GM11168 (cell line): ENCODE data around the gene CPOX.
"Not testable (repeated sequence)": the region's sequence is repeated elsewhere in the genome, so short reads cannot be mapped to it uniquely, and the experiment has no call there.

Source experiments
- in situ Hi-C: fragments of 300-500 bp; cut with MboI; formaldehyde crosslinking; loops from one replicate; pipeline ENCODE4 v1.12.0; 2022; ENCODE audit warnings: low sequenced_read_pairs; ENCODE audit not compliant: unreplicated experiment

CPOX gene

DNA sequence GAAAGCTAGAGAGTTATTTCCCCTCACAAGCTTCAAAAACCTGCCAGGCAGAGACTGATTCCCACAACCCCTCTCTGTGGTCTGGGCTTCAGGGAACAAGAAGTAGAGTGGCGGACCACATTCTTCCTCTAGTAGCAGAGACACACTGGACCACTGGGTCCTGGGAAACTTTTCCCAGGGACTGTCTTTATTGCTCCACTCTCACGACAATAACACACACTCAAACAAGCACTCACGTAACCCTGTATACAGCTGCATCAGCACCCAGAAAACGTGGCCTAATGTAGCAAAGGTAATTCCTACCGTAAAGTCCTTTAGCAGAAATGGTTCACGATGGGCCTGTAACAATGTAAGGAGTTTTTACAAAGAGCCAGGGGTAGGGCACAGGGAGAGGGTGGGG is 27.6 kb downstream of the CPOX start:
- in situ Hi-C loops: no loop called here

DNA sequence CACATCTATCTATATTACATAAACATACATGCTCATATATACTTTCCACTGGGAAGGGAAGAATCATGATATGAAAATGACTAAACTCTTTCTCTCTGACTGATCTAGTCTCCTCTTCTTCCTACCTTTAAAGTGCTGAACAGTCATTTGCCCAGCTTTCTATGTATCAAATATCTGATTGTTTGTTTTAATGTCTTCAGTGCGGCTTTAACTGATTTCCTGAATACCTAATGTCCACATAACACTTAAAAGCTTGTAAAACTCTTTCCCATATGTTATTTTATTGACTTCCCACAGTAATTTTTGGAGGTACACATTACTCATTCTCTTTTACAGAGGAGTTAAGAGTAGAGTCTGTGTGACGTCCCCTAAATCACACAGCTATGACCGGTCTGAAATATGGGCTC is 28.2 kb downstream of the CPOX start:
- in situ Hi-C loops: no loop called here

DNA sequence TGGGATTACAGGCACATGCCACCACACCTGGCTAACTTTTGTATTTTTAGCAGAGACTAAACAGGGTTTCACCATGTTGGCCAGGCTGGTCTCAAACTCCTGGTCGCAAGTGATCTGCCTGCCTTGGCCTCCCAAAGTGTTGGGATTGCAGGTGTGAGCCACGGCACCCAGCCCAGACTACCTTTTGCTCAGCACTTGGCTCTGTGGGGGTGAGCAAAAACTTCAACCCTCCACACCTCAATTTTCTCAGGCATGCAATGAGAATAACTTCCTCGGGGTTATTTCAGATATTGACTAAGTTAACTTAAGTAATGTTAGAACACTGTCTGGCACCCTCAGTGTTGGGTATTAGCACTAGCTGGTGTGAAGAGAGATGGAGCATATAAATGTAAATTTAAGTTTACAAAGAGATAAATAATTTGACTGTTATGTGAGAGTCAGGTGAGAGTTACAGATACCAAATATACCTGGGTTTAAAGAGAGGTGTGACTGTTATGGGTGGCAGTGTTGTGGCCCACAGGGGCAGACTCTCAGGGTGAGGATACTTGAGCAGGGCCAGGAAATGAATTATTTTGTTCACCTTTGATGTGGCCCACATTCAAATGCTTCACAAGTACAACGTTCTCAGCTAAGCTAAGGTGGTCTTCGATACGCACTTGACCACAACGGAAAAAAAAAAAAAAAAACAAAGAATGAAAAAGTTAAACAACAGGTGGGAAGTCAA is 29.0 kb downstream of the CPOX start:
- in situ Hi-C loops: no loop called here

DNA sequence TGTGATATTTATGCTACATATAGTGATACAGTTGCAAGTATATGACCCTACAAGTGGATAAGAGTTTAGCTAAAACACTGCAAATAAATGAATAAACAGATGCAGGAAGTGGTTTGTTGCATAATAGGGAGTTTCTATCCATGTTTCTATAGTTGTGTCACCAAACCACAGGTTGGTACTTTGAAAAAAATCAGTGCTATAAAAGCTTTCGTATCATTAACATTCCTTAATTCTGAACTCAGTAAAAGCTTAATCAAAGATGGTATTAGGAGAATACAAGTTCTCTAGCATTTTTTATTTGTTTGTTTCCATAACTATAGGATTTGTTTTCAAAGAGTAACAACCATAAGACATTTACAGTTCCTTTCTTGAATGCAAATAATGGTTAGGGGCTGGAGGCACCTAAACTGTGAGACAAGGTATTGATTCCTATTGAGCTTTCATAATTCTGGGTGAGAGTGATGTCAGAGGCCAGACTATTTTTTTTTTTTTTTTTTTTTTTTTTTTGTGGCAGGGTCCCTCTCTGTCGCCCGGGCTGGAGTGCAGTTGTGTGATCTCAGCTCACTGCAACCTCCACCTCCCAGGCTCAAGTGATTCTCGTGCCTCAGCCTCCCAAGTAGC is 29.6 kb downstream of the CPOX start:
- in situ Hi-C loops: no loop called here

DNA sequence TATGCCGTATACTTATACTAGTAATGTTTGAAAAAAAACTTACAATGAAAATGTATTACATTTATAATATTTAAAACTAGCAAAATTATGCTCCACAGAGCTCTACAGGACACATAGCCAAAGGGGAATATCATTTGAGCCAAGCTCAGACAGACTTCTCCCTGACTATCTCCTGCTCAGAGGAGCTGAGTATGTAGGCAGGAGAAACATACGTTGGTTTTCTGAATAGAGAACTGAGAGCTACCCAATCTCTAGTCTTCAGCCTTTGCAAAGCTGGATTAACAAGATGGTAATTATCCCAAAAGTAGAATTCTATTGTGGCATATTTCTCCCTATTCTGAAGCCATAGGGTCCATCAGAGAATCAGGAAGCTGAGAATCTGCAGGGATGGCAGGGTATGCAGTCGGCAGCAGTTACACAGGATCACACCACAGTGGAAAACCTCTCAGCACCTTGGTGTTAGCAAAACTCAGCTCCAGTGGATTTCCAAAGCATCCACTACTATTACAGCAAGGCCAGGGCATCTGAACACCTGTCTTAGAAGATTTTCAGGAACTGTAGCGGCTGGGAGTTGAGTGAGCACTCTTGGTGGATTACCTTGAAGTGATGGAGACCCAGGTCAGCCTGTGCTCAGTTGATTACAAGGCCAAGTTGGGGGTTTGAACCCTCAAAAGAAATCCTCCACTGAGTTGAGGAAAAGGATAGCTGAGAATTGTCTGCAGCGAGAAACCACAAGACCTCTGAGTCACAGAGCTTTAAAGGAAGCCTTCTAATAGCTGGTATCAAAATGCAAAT is 31.5 kb downstream of the CPOX start:
- in situ Hi-C loops: no loop called here

DNA sequence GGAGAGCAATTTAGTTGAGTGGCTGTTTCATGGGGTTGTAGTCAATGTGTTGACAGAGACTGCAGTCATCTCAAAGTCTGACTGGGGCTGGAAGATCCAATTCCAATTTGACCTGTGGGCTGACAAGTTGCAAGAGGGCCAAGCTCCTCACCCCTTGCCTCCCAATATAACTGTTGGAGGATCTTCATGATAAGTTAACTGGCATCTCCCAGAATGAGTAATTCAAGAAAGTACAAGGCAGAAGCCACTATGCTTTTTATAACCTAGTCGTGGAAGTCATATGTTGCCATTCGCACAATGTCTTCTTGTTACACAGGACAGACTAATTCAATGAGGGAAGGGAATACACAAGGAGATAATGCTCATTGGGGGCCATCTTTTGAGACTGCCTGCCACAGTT is 32.5 kb downstream of the CPOX start:
- in situ Hi-C loops: no loop called here

DNA sequence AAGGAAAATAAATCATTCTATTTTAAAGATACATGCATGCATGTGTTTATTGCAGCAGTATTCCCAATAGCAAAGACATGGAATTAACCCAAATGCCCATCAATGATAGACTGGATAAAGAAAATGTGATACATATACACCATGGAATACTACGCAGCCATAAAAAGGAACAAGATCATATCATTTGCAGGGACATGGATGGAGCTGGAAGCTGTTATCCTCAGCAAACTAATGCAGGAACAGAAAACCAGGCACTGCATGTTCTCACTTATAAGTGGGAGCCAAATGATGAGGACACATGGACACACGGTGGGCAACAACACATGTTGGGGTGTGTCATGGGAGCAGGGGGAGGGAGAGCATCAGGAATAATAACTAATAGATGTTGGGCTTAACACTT is 33.6 kb downstream of the CPOX start:
- in situ Hi-C loops: not testable (repeated sequence)

DNA sequence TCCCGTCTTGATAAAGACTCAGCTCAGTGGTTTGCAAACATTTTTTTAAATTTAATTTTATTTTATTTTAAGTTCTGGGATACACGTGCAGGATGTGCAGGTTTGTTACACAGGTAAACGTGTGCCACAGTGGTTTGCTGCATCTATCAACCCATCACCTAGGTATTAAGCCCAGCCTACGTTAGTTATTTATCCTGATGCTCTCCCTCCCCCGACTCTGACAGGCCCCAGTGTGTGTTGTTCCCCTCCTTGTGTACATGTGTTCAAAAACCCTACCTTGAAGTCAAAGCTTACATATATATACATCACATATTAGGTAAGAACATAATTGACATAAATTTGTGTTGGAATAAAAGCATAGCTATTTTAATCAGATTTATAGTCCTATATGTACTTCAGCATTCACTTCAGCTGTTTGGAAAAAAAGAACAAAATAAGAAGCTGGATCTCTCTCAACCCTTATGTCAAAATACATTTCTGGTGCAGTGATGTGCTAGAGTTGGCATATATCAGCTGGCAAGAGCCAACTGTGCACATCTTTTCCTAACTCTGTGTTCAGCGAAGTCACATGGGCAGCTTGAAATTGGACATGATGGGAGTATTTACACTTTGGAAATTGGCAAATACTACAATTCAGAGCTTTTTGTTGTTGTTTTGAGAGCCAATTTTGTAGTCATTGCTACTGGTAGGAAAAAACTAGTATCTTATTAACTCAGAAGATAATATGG is 35.1 kb downstream of the CPOX start:
- in situ Hi-C loops: no loop called here

DNA sequence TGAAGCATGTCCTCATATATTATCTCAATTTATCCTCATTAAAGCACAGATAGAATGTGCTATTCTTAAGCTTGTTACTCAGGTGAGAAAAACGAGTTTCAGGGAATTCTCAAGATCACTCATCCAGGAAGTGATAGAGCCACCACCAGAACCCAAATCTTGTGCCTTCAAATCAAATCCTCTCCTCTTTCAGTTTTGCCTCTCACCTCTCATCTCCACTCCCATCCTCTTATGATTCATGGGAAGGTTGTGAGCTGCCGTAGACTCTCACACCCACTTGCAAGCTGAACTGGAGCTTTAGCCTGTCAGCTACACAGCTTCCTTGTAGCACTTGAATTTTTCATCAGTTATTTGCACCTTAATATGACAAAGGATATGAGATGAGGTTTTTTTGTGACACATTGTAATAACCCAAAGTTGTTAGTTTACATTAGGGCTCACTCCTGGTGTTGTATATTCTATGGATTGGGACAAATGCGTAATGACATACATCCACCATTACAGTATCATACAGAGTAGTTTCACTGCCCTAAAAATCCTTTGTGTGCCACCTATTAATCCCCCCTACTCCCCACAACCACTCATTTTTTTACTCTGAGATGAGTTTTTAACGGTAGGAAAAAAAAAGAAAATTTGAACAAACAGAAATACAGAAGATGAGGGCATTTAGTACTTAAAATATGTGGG is 35.9 kb downstream of the CPOX start:
- in situ Hi-C loops: no loop called here

DNA sequence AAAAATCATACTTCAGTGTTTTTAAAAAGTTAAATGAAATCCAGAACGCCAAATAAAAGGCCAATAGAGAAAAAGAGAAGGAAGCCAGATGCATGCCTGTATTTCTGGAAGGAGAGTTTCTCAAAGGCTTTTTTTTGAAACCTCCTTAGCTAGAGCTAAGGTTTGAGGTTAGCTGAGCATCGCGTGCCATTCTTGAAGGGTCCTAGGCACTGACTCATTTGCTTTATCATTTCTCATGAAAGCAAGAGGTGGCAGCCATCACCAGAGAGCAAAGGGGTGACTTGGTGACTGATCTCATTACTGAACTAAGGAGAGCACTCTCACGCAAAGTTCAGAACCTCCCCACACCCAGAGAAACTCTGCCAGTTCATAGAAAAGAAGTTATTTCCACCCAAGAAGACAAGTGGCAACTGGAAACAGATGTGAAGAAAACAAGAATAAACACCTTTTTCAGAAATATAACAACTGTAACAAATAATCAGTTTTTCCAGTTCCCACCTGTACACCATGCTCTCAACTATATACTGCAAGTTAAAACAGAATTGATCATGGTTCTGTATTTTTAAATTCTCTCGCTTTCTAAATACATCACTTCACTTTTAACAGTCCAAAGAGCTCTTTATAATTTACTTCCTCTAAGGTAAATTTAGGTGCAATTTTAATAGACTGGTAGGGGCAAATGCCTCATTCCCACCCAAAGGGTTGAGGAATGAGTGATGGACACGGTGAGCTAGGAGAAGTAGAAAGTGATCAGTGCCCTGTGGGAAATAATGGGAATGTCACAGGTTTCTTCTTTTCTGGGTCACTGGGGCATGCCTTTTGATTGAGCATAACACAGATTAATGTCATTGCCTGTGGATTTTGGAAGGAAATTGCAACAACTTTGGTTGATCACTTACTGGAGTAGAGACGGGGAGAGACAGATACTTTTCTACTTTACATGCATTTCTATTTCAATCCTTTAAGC is 37.0 kb downstream of the CPOX start:
- in situ Hi-C loops: no loop called here

DNA sequence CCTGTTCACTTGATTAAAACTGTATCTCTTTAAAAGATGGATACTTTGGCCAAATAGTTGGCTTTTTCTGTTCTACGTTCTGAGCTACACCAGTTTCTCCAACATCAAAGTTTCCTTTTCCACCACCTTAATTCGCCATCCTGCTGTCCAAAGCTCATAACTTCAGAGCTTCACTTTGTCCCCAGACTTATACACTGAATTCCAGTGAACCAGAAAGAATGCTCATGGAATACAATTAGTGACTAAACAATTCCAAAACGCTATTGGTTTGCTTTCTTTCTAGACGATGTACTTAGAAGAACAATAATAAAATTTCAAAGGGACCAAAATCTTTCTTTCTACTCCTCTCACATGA is 38.4 kb downstream of the CPOX start:
- in situ Hi-C loops: no loop called here

DNA sequence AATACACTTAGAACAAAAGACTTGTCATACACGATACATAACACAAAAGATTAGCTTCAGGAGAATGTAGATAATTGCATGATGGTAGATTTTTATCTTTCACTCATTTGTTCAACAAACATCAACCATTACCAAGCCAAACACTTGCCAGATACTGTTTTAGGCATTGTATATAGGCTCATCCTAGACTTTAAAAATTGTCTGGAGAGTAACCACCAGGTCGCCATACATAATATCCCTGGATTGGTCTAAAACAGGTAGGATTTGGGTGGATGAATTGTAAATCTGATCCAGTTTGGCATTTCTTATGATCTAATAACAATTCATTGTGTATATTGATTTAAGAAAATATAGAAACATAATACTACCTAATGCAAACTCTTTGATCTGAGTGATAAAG is 38.8 kb downstream of the CPOX start:
- in situ Hi-C loops: no loop called here

DNA sequence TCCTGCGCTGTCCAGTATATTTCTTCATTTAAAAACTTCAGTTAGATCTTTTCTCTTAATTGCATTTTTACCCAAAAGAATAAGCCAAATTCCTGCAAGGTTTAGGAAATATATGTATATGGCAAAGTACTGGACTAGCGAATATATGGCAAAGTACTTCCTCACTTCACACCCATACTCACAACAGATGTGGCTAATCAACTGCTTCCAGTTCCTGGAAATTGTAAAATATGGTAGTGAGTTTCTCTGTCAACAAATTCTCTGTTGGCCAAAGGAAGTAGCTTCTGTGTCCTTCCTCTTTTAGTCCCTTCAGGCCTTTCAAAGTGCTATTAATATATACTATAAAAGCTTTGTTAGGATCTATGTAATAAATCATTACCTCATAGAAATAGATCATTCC is 39.7 kb downstream of the CPOX start:
- in situ Hi-C loops: no loop called here

DNA sequence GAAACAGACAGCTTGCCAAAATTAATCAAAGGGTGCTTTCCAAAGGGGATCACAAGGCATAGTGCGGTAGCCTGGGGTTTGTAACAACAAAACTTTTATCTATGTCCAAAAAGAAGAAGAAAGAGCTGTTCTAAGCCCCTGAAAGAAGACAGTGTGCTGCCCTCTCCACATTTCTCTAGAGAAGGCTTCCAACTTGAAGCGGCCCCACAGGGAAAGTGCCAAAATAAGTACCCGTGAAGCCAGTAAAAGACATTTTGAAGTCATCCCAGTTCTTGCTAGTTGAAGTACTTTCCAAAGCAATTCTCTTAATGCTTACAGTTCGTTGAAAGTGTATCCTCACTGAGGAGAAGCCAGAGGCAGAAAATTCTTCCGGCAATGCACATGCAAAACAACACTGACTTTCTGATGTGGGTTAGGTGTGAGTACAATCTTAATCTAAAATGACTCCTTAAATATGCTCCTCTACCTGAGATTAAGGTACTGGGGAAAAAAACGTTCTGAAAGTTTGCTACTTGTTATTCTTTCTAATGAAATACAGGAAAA is 40.3 kb downstream of the CPOX start:
- in situ Hi-C loops: no loop called here

DNA sequence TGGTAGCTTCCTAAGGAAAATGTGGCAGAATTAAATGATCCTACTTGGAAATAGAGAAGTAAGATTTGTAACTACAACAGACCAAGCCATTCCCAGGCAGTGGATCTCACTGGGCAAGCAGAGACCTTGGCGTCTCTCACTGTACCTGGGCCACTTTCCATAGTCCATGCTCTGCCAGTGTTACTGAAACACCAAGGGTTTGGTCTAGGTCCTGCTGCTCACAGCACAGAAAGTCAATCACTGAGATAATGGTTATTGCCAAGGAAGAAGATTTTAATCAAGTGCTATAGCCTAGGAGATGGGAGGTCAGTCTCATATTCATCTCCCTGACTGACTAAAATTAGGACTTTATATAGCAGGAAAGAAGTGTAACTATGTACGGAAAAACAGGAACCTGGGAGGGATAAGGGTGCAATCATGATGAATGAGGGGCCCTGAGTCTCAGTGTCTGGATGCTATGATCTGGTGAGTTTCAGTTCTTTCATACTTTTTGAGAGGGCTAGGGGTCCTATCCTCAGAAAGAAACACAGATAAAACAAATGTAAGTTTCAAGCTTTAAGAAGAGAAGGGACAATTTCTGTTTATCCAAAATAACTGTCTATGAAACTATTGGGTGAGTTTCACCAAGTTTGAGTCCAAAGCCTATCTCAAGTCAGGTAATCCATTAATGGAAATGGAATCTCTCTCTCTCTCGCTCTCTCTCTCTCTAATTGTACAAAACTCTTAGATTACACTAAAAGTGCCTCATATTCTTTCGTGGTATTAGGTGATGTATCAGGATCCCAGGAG is 41.0 kb downstream of the CPOX start:
- in situ Hi-C loops: no loop called here

DNA sequence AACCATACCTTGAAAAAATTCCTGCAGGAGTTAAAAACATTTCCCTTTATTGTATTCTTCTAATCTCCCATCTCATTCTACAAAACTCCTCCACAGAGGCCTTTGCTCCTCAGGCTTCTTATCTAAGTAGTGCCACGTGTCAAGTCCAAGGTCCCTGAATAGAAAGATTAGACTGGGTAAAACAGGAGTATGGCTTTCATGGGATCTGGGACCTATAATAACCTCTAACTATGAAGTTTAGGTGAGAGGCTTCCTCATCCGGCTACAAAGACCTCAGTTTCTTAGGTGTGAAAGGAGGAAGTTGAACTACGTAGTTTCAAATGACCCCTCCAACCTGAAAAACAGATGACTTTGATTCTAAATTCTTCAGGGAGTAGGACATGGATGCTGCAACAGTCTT is 41.7 kb downstream of the CPOX start:
- in situ Hi-C loops: no loop called here

DNA sequence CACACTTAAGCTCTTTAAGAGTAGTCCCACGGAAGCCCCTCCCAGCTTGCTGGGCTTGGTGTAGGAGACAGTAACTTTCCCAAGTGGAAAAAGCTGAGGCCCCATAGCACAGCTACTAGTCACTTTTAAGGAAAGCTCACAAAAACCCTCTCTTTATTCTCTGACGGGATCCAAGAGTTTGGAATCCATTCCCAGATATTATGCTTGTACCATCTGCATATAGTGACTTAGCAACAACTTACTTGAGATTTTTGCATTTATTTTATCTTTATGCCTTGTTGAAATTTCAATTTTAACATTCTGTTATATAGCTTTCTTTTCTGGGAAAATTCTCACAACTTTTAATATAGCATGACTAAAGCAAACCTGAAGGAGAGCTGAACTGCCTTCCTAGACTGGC is 42.2 kb downstream of the CPOX start:
- in situ Hi-C loops: no loop called here

DNA sequence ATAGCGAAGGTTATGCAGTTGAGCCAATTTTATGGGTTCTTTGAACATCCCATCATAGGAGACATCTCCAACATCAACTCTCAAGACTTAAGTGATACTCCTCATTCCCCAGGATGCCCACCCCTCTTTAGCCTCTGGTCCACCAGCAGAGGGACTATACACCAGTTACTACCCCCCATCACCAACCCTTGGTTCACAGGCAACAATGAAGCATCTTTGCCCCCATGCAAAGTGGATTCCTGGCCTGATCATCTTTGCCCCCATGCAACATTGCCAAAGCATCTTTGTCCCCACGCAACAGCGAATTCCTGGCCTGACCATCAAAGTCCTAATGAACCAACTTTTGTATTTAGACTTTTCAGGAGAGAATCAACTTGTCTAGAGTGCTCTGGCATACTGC is 42.6 kb downstream of the CPOX start:
- in situ Hi-C loops: no loop called here
